Peyer's patch (tissue), 4 donors: ENCODE measurements around the gene MAS1. TPM values are rescaled to one million over a fixed set of nuclear protein-coding genes. Genes with fewer than 3 reads are reported as not detected.
"Not testable (repeated sequence)": the region's sequence is repeated elsewhere in the genome, so short reads cannot be mapped to it uniquely, and the experiment has no call there.

Source experiments
- DNase-seq, 3 donors: peaks; one replicate each; pipeline ENCODE4 v3.0.0-alpha.2; 2017 to 2019
- H3K27ac ChIP-seq, 4 donors: fragments of 200-600 bp; sonication (generic); one replicate each; pipeline ENCODE4 v1.5.1; 2016 to 2019
- H3K27me3 ChIP-seq, 2 donors: fragments of 200-600 bp; sonication (generic); one replicate each; pipeline ENCODE4 v1.5.1; 2019
- H3K36me3 ChIP-seq, 3 donors: fragments of 200-600 bp; sonication (generic); one replicate each; pipeline ENCODE4 v1.5.1; 2016 to 2019
- H3K4me1 ChIP-seq, 4 donors: fragments of 200-600 bp; sonication (generic); one replicate each; pipeline ENCODE4 v1.5.1; 2016 to 2019
- H3K4me3 ChIP-seq, 4 donors: fragments of 200-600 bp; sonication (generic); 1 replicate in 3 of 4; 2 replicates in 1 of 4; pipeline ENCODE4 v1.5.1; 2016 to 2019; ENCODE audit warnings: mild to moderate bottlenecking in 1 of 4
- H3K9me3 ChIP-seq, 4 donors: fragments of 200-600 bp; sonication (generic); one replicate each; pipeline ENCODE4 v1.5.1; 2016 to 2019; ENCODE audit warnings: mild to moderate bottlenecking in 1 of 4
- POLR2A ChIP-seq, 2 donors: fragments of 450-650 bp; IDR thresholded peaks; one replicate each; pipeline ENCODE4 v1.5.1; 2017; ENCODE audit warnings: antibody characterized with exemption in 2 of 2, mild to moderate bottlenecking in 2 of 2, moderate library complexity in 2 of 2
- total RNA-seq, 4 donors: library from RNA; depleted of rRNA; stranded (reverse); fragments of >200 nt; gene quantifications; one replicate each; pipeline ENCODE4 v1.1.0, GENCODE V29; 2016
- TF ChIP-seq, protein P1 (sequence below), 6 experiments: fragments of 450-650 bp in 4 of 6; fragments of 200-600 bp in 2 of 6; sonication (generic) in 1 of 6; IDR thresholded peaks; one replicate each; pipeline ENCODE4 v1.5.1; 2017 to 2019; ENCODE audit warnings: antibody characterized with exemption in 6 of 6, mild to moderate bottlenecking in 3 of 6, moderate library complexity in 1 of 6

Gene MAS1
- total RNA-seq, 4 donors from 2014 or later, result not detected

DNA sequence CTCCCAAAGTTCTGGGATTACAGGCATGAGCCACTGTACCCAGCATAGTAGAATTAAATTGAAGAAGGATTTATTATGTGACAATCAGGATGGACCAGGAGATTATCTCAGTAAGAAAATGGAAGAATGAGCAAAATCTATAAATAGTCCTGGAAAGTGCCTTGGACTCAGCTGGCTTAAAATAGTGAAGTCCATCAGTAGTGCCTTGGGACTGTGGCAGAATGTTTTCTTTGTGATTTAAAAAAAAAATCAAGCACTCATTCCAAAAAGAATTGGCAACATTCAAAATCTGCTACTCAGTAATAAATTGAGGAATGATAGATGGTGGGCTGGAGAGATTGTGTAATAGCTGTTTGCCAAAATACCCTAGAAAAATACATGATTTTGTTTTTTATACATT, 37.0 kb upstream of the MAS1 start:
- Histone ChIP-seq H3K9me3 (peaks cover 0 to 3% (median 0%) of the 10 kb centered on the region in 4 donors), H3K27me3 (no peaks in the 10 kb centered on the region), H3K27ac (no peak overlapping the region), H3K4me1 (no peaks in the 10 kb centered on the region), H3K36me3 (no peaks in the 10 kb centered on the region), H3K4me3 (no peak overlapping the region)
- TF ChIP-seq, protein P1, sequence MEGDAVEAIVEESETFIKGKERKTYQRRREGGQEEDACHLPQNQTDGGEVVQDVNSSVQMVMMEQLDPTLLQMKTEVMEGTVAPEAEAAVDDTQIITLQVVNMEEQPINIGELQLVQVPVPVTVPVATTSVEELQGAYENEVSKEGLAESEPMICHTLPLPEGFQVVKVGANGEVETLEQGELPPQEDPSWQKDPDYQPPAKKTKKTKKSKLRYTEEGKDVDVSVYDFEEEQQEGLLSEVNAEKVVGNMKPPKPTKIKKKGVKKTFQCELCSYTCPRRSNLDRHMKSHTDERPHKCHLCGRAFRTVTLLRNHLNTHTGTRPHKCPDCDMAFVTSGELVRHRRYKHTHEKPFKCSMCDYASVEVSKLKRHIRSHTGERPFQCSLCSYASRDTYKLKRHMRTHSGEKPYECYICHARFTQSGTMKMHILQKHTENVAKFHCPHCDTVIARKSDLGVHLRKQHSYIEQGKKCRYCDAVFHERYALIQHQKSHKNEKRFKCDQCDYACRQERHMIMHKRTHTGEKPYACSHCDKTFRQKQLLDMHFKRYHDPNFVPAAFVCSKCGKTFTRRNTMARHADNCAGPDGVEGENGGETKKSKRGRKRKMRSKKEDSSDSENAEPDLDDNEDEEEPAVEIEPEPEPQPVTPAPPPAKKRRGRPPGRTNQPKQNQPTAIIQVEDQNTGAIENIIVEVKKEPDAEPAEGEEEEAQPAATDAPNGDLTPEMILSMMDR (IDR thresholded peaks at IDR 0.05), result no peak
- TF ChIP-seq POLR2A (IDR thresholded peaks at IDR 0.05), result no peak
- no peak for DNase-seq

DNA sequence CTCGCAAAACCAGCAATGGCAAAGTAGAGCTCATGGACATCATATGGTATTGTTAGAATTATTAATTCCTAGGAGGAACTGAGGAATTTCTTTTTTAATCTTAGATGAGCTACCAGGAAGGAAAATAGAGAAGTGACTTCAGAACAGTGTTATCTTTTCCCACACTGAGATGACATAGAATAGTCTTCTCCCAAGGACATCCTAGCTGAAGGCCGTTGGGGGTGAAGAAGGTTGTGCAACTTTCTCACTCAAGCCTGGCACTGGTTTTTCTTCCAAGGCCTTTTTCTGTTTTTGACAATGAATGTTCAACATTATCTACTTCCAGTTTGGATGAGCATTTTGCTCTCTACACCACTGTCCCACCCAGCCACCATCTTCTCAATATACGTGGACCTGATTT, 35.8 kb upstream of the MAS1 start:
- H3K27me3 ChIP-seq, result no peaks in the 10 kb centered on the region
- no peak for DNase-seq
- no peaks in the 10 kb centered on the region for H3K4me1 ChIP-seq
- H3K9me3 ChIP-seq, result no peaks in the 10 kb centered on the region
- no peak overlapping the region for H3K4me3 ChIP-seq
- TF ChIP-seq, protein P1 (IDR thresholded peaks at IDR 0.05), result no peak
- no peak for TF ChIP-seq POLR2A (IDR thresholded peaks at IDR 0.05)
- H3K27ac ChIP-seq, result no peak overlapping the region
- no peaks in the 10 kb centered on the region for H3K36me3 ChIP-seq

DNA sequence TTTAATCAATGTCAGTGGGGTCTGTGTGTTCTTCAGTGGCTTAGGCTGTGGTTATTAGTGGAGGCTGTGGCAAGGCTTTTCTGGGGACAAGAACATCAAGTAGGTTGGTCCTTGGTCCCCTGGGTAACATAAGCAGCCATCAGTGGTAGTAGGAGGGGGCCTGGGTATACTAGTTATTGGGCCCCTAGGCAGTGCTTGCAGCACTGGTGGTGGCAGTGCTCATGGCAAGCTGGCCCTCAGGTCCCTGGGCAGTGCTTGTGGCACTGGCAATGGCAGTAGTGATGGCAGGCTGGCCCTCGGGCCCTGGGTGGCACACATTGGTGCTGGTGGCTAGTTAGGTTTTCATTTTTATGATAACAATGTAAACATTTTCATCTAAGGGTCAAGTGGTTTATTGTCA, 32.5 kb upstream of the MAS1 start:
- Histone ChIP-seq H3K36me3 (no peaks in the 10 kb centered on the region), H3K9me3 (no peaks in the 10 kb centered on the region), H3K4me3 (no peak overlapping the region), H3K27ac (no peak overlapping the region), H3K4me1 (no peaks in the 10 kb centered on the region), H3K27me3 (no peaks in the 10 kb centered on the region)
- no peak for DNase-seq
- TF ChIP-seq, protein P1 (IDR thresholded peaks at IDR 0.05), result no peak
- TF ChIP-seq POLR2A (IDR thresholded peaks at IDR 0.05), result no peak

DNA sequence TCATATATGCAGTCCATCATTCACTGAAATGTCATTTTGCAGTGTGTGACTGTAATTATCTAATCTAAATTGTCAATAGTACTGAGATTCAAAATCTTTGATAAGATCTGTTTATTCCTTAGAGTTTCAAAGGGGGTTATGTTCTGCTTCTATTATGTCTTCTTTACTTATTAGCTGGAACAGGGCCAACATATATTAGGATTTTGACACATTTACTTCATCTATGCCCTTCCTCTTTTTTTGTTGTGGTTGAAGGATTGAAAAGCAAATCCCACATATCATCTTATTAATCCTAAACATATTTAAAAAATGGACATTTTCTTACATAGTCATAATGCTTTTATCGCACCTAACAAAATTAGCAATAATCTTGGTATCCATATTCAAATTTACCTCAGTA, 30.3 kb upstream of the MAS1 start:
- Histone ChIP-seq H3K4me1 (no peaks in the 10 kb centered on the region), H3K9me3 (no peaks in the 10 kb centered on the region), H3K36me3 (no peaks in the 10 kb centered on the region), H3K4me3 (no peak overlapping the region), H3K27me3 (no peaks in the 10 kb centered on the region), H3K27ac (no peak overlapping the region)
- DNase-seq, result no peak
- TF ChIP-seq, protein P1 (IDR thresholded peaks at IDR 0.05), result no peak
- no peak for TF ChIP-seq POLR2A (IDR thresholded peaks at IDR 0.05)

DNA sequence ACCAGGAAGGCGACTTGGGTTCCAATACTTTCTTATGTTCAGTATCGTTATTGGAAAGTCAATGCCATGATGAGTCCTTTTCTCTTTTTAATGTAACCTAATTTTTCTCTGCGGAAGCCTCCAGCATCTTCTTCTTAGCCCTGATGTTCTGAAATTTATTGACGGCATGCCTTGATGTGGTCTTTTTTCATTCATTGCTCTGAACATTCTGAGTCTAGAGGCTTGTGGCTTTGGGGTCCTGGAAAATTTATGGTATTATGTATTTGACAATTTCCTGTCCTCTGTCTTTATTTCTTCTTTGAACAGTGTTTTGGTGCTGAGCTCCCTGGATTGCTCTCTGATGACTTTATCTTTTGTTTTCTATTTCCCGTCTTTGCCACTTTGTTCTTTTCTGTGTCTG, 28.7 kb upstream of the MAS1 start:
- no peak overlapping the region for H3K4me3 ChIP-seq
- H3K36me3 ChIP-seq, result no peaks in the 10 kb centered on the region
- no peaks in the 10 kb centered on the region for H3K27me3 ChIP-seq
- no peak for DNase-seq
- H3K4me1 ChIP-seq, result no peaks in the 10 kb centered on the region
- H3K9me3 ChIP-seq, result no peaks in the 10 kb centered on the region
- TF ChIP-seq, protein P1 (IDR thresholded peaks at IDR 0.05), result no peak
- no peak for TF ChIP-seq POLR2A (IDR thresholded peaks at IDR 0.05)
- no peak overlapping the region for H3K27ac ChIP-seq

DNA sequence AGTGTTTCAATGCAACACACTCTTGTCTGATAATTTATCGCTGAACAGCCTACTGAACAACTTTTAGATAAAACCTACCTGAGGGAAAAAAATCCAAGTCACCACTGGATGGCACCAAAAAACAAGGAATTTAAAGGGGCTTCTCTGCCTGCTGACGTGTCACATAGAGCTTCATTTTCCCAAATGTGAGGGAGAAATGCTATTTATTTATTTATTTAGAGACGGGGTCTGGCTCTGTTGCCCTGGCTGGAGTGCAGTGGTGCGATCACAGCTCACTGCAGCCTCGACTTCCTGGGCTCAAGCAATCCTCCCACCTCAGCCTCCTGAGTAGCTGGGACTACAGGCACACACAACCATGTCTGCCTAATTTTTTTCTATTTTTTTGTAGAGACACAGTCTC, 27.4 kb upstream of the MAS1 start:
- peak in 1 of 3 donors; percentile 47 for DNase-seq
- not testable (repeated sequence) for H3K9me3 ChIP-seq, H3K36me3 ChIP-seq, H3K4me3 ChIP-seq, H3K27me3 ChIP-seq, H3K27ac ChIP-seq, H3K4me1 ChIP-seq
- TF ChIP-seq, protein P1 (IDR thresholded peaks at IDR 0.05), result peak in 4 of 6 experiments; percentile 43 to 59 (median 57)
